ENCODE data around the gene PPARD.

DNA sequence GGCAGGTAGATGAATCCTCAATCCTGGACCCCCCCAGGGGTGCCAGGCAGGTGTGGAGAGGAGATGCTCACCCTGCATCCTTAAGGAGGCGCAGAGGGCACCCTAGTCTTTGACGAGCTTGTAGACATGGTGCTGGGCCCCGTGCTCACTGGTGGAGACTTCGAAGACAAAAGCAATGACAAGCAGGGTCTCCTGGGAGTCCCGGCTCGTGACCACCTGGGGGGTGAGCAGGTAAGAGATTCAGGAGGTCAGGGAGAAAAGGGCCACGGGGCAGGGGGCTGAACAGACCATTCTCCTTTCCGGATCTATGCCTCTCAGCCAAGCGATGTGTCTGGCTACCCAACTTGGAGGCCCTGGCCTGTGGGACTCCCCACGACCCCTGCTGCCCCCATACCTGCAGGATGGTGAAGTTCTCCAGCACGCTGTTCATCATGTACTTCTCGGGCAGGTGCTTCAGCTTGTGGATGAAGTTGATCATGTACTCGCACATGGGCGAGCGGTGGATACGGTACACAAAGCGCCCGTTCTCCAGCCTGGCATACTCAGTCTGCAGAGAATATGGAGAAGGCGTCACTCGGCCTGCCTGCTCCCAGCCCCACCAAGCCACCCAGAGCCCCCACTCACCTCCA, 132.7 kb downstream of the PPARD start:
- TF ChIP-seq, protein P1, sequence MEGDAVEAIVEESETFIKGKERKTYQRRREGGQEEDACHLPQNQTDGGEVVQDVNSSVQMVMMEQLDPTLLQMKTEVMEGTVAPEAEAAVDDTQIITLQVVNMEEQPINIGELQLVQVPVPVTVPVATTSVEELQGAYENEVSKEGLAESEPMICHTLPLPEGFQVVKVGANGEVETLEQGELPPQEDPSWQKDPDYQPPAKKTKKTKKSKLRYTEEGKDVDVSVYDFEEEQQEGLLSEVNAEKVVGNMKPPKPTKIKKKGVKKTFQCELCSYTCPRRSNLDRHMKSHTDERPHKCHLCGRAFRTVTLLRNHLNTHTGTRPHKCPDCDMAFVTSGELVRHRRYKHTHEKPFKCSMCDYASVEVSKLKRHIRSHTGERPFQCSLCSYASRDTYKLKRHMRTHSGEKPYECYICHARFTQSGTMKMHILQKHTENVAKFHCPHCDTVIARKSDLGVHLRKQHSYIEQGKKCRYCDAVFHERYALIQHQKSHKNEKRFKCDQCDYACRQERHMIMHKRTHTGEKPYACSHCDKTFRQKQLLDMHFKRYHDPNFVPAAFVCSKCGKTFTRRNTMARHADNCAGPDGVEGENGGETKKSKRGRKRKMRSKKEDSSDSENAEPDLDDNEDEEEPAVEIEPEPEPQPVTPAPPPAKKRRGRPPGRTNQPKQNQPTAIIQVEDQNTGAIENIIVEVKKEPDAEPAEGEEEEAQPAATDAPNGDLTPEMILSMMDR (conservative IDR thresholded peaks at IDR 0.05; ENCODE audit: low read length), result no peak
- no peak for TF ChIP-seq EZH2phosphoT487 (IDR thresholded peaks at IDR 0.05; ENCODE audit: borderline replicate concordance)
